ENCODE data around the gene PAIP2.

PAIP2 gene

DNA sequence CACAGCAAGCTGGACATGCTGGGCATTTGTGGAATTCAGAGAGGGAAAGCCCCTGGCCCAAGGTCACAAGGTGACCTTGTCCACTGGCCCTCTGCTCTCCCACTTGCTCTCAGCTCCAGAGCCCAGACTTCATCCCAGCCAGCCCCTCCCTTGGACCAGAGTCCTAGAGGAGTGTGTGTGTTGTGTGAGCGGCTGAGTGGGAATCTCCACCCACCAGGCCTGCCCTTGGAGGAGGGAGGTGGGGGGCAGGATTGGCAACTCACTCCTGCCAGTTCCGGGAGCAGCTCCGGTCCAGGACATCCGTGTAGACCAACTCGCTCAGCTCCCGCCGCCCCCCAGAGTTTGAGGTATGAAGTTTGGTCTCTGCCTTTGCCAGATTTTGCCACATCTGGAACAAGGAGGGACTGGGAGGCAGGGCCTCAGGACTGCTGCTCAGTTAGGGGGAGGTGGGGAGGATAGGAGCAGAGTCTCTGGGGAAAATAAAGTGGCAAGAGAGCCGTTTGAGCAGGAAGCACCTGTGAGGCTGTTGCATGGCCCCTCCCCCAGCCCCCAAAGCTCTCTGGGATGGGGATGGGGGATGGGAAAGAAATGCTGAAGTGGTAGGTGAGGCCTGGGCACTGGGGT is 46.7 kb downstream of the PAIP2 start:
- H3F3A ChIP-seq (ENCODE audit: low read depth) = peaks cover 3% of the 10 kb centered on the region; the same call in 1 of the 2 replicates
- peaks cover 7% of the 10 kb centered on the region; the same call in 1 of the 2 replicates for H3K36me3 ChIP-seq (ENCODE audit: insufficient read depth, low read length)
- H4K20me1 ChIP-seq (ENCODE audit: insufficient read depth, low read length, poor library complexity, severe bottlenecking) = peaks cover 43% of the 10 kb centered on the region
- no peaks in the 10 kb centered on the region for H3K9me2 ChIP-seq (replicated peaks; ENCODE audit: low read depth, low read length)
- H3K4me1 ChIP-seq (ENCODE audit: insufficient read depth, low read length, poor library complexity, severe bottlenecking) = peaks cover 69% of the 10 kb centered on the region
- peak overlapping the region; percentile 87 for H3K4me2 ChIP-seq (ENCODE audit: low read depth, low read length, poor library complexity, severe bottlenecking)
- H3K4me3 ChIP-seq (ENCODE audit: low read length, poor library complexity, severe bottlenecking) = peak overlapping the region; percentile 96
- H3K9ac ChIP-seq (ENCODE audit: low read depth, low read length, poor library complexity, severe bottlenecking) = peak overlapping the region; percentile 99
- H3K9me3 ChIP-seq (ENCODE audit: insufficient read depth, low read depth, low read length) = no peaks in the 10 kb centered on the region
- peaks cover 8% of the 10 kb centered on the region for H3K27me3 ChIP-seq (ENCODE audit: insufficient read depth, low read length, poor library complexity, severe bottlenecking)
- no peak overlapping the region for H2AFZ ChIP-seq (ENCODE audit: low read length)
- H3K79me2 ChIP-seq (ENCODE audit: insufficient read depth, low read length) = peaks cover 85% of the 10 kb centered on the region
- TF ChIP-seq EZH2phosphoT487 (IDR thresholded peaks at IDR 0.05; ENCODE audit: borderline replicate concordance) = no peak
- TF ChIP-seq, protein P1, sequence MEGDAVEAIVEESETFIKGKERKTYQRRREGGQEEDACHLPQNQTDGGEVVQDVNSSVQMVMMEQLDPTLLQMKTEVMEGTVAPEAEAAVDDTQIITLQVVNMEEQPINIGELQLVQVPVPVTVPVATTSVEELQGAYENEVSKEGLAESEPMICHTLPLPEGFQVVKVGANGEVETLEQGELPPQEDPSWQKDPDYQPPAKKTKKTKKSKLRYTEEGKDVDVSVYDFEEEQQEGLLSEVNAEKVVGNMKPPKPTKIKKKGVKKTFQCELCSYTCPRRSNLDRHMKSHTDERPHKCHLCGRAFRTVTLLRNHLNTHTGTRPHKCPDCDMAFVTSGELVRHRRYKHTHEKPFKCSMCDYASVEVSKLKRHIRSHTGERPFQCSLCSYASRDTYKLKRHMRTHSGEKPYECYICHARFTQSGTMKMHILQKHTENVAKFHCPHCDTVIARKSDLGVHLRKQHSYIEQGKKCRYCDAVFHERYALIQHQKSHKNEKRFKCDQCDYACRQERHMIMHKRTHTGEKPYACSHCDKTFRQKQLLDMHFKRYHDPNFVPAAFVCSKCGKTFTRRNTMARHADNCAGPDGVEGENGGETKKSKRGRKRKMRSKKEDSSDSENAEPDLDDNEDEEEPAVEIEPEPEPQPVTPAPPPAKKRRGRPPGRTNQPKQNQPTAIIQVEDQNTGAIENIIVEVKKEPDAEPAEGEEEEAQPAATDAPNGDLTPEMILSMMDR (conservative IDR thresholded peaks at IDR 0.05; ENCODE audit: low read length) = 0 out of 2 replicates have a peak, but pooled peaks have one; percentile 12

DNA sequence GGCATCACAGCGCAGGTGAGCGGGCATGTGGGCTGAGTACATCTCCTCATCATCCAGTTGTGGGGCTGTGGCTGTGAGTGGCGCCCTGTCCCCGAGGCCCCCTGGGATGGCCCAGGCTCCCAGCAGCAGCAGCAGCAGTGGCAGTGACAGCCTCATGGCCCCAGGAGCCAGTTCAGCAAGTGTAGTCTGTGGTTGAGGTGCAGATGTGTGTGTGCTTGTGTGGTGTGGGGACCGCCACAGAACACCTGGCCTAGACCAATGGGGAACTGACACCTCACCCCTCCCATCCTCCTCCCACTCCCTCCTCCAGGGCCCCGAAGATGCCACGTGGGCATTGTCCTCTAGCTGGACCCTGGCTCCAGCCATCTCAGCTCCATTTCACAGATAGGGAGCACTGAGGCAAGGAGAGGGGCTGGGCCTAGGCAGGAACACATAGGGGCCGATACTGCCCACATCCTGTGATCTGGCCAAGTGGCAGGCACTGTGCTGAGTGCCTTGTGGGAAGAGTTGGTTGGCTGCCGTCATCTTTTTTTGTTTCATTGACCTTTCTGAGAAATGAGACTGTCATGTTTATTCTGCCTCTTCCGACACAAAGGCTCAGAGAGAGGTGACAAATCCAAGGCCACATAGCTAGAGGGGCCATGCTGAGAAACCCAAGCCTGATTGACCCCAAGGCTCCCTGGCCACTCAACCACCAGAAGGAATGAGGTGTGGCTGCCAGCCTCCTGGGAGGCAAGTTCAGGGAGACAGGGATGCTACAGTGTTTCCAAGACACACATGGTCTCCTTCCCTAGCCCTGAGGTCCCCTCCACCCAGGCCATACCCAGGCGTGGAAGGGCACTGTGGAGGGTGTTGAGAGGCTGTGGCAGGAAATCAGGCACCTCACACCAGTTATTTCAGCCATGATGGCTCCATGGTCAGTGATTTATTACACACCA is 48.3 kb downstream of the PAIP2 start, which contains the start of gene MZB1:
TSS of gene MZB1 (minus strand) at position 213 of the 938 bp plus-strand sequence. CDS start at position 156, 57 bp downstream.
- peaks cover 61% of the 10 kb centered on the region for H3K4me1 ChIP-seq (ENCODE audit: insufficient read depth, low read length, poor library complexity, severe bottlenecking)
- peak within 1 kb of the TSS; percentile 99 for H3K9ac ChIP-seq (ENCODE audit: low read depth, low read length, poor library complexity, severe bottlenecking)
- peaks cover 8% of the 10 kb centered on the region for H3K27me3 ChIP-seq (ENCODE audit: insufficient read depth, low read length, poor library complexity, severe bottlenecking)
- H2AFZ ChIP-seq (ENCODE audit: low read length) = no peak within 1 kb of the TSS
- H3F3A ChIP-seq (ENCODE audit: low read depth) = peaks cover 3% of the 10 kb centered on the region; the same call in 1 of the 2 replicates
- peaks cover 37% of the 10 kb centered on the region for H4K20me1 ChIP-seq (ENCODE audit: insufficient read depth, low read length, poor library complexity, severe bottlenecking)
- no peak for TF ChIP-seq EZH2phosphoT487 (IDR thresholded peaks at IDR 0.05; ENCODE audit: borderline replicate concordance)
- TF ChIP-seq, protein P1 (conservative IDR thresholded peaks at IDR 0.05; ENCODE audit: low read length) = no peak
- no peaks in the 10 kb centered on the region for H3K9me2 ChIP-seq (replicated peaks; ENCODE audit: low read depth, low read length)
- H3K79me2 ChIP-seq (ENCODE audit: insufficient read depth, low read length) = peaks cover 92% of the 10 kb centered on the region
- peaks cover 7% of the 10 kb centered on the region; the same call in 1 of the 2 replicates for H3K36me3 ChIP-seq (ENCODE audit: insufficient read depth, low read length)
- H3K4me2 ChIP-seq (ENCODE audit: low read depth, low read length, poor library complexity, severe bottlenecking) = peak within 1 kb of the TSS; percentile 87
- H3K9me3 ChIP-seq (ENCODE audit: insufficient read depth, low read depth, low read length) = no peaks in the 10 kb centered on the region
- peak within 1 kb of the TSS; percentile 96 for H3K4me3 ChIP-seq (ENCODE audit: low read length, poor library complexity, severe bottlenecking)

DNA sequence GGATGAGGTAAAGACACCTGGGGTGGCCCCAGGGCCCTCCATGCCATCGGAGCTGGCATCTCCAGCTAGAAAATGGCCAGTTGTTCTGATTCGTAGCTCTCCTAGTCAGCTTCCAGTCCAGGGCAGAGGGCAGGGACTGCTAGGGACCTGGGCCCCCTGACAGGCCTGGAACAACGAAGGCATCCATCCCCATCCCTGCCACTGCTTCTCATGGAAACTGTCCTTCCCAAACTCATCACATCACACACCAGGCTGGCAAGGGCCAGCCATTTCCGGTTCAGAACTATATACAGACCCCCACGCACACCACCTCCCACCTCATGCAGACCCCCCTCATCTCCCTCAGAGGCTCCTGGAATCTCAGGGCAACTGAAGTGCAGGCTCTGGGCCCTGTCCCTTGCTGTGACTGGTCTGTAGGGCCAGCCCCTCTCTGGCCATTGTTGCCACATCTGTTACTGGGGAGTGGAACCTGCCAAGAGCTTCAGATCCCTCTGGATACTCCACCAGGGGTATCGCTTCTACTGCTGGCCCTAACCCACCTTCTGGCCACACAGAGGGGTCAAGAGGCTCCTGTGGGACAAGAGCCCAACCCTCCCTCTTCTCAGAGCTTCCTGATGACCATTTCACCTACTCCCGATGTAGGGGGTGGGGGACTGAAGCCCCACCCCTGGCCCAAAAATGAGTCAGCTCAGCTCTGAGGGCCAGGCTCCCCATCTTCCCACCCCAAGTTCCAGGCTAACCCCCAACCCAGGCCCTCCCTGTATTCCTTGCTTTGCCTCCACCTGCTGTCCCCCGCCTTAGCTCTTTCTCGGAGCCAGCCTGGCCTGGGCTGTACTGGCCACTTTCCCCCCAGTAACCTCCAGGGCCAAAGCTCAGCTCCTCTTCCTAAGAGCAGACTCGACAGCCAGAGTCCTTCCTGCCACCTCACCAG is 49.2 kb downstream of the PAIP2 start:
- H2AFZ ChIP-seq (ENCODE audit: low read length) = no peak overlapping the region
- H3K9me2 ChIP-seq (replicated peaks; ENCODE audit: low read depth, low read length) = no peaks in the 10 kb centered on the region
- H3K9me3 ChIP-seq (ENCODE audit: insufficient read depth, low read depth, low read length) = no peaks in the 10 kb centered on the region
- H3K4me1 ChIP-seq (ENCODE audit: insufficient read depth, low read length, poor library complexity, severe bottlenecking) = peaks cover 51% of the 10 kb centered on the region
- H3K79me2 ChIP-seq (ENCODE audit: insufficient read depth, low read length) = peaks cover 92% of the 10 kb centered on the region
- peak overlapping the region; percentile 99 for H3K9ac ChIP-seq (ENCODE audit: low read depth, low read length, poor library complexity, severe bottlenecking)
- H3K36me3 ChIP-seq (ENCODE audit: insufficient read depth, low read length) = peaks cover 7% of the 10 kb centered on the region; the same call in 1 of the 2 replicates
- peak overlapping the region; percentile 96 for H3K4me3 ChIP-seq (ENCODE audit: low read length, poor library complexity, severe bottlenecking)
- peaks cover 8% of the 10 kb centered on the region for H3K27me3 ChIP-seq (ENCODE audit: insufficient read depth, low read length, poor library complexity, severe bottlenecking)
- TF ChIP-seq, protein P1 (conservative IDR thresholded peaks at IDR 0.05; ENCODE audit: low read length) = no peak
- no peak for TF ChIP-seq EZH2phosphoT487 (IDR thresholded peaks at IDR 0.05; ENCODE audit: borderline replicate concordance)
- peaks cover 30% of the 10 kb centered on the region for H4K20me1 ChIP-seq (ENCODE audit: insufficient read depth, low read length, poor library complexity, severe bottlenecking)
- peaks cover 3% of the 10 kb centered on the region; the same call in 1 of the 2 replicates for H3F3A ChIP-seq (ENCODE audit: low read depth)
- H3K4me2 ChIP-seq (ENCODE audit: low read depth, low read length, poor library complexity, severe bottlenecking) = peak overlapping the region; percentile 87

Measured in Loucy (cell line).